Right atrium auricular region (tissue), 2 donors: ENCODE results near the gene MPV17. TPM values are rescaled to one million over a fixed set of nuclear protein-coding genes. Genes with fewer than 3 reads are reported as not detected.
A peak's percentile ranks its signal among the peaks of the same experiment; 100 is the strongest.
"Not testable (repeated sequence)": the region's sequence is repeated elsewhere in the genome, so short reads cannot be mapped to it uniquely, and the experiment has no call there.

Experiments used
- DNase-seq: peaks from one replicate; pipeline ENCODE4 v3.0.0-alpha.2; 2019; ENCODE audit warnings: low spot score
- H3K27ac ChIP-seq, 2 donors: fragments of 200-600 bp; sonication (generic); 1 replicate in 1 of 2; 2 replicates in 1 of 2; pipeline ENCODE4 v1.5.1; 2016 to 2019
- H3K27me3 ChIP-seq, 2 donors: fragments of 200-600 bp; sonication (generic); one replicate each; pipeline versions ENCODE4 v1.5.1 to v1.6.0; 2017 to 2019
- H3K36me3 ChIP-seq: fragments of 200-600 bp; sonication (generic); one replicate; pipeline ENCODE4 v1.5.1; 2016
- H3K4me1 ChIP-seq, 2 donors: fragments of 200-600 bp; sonication (generic); one replicate each; pipeline versions ENCODE4 v1.5.1 to v1.6.0; 2017 to 2019
- H3K4me3 ChIP-seq, 2 donors: fragments of 200-600 bp; sonication (generic); 1 replicate in 1 of 2; 2 replicates in 1 of 2; pipeline ENCODE4 v1.5.1; 2017 to 2019; ENCODE audit warnings: mild to moderate bottlenecking in 1 of 2, moderate library complexity in 1 of 2
- H3K9me3 ChIP-seq, 2 donors: fragments of 200-600 bp; sonication (generic); one replicate each; pipeline ENCODE4 v1.5.1; 2019
- CTCF ChIP-seq, 2 donors: fragments of 200-600 bp; sonication (generic); IDR thresholded peaks; one replicate each; pipeline ENCODE4 v1.5.1; 2019; ENCODE audit warnings: antibody characterized with exemption in 2 of 2
- total RNA-seq, 2 donors: library from RNA; depleted of rRNA; stranded (reverse); fragments of >200 nt; gene quantifications; one replicate each; pipeline ENCODE4 v1.1.0, GENCODE V29; 2016

Gene MPV17
- total RNA-seq, 2 donors from 2014 or later = 73.9 to 74.3 TPM

GRCh38 chr2:27362678-27363420 is 40.0 kb upstream of the MPV17 start:
- Histone ChIP-seq H3K9me3 (no peaks in the 10 kb centered on the region), H3K27ac (no peak overlapping the region), H3K27me3 (no peaks in the 10 kb centered on the region), H3K4me3 (no peak overlapping the region), H3K36me3 (peaks cover 45% of the 10 kb centered on the region), H3K4me1 (peaks cover 0 to 6% of the 10 kb centered on the region in 2 donors)
- TF ChIP-seq CTCF (IDR thresholded peaks at IDR 0.05) = no peak
- DNase-seq = no peak

DNA sequence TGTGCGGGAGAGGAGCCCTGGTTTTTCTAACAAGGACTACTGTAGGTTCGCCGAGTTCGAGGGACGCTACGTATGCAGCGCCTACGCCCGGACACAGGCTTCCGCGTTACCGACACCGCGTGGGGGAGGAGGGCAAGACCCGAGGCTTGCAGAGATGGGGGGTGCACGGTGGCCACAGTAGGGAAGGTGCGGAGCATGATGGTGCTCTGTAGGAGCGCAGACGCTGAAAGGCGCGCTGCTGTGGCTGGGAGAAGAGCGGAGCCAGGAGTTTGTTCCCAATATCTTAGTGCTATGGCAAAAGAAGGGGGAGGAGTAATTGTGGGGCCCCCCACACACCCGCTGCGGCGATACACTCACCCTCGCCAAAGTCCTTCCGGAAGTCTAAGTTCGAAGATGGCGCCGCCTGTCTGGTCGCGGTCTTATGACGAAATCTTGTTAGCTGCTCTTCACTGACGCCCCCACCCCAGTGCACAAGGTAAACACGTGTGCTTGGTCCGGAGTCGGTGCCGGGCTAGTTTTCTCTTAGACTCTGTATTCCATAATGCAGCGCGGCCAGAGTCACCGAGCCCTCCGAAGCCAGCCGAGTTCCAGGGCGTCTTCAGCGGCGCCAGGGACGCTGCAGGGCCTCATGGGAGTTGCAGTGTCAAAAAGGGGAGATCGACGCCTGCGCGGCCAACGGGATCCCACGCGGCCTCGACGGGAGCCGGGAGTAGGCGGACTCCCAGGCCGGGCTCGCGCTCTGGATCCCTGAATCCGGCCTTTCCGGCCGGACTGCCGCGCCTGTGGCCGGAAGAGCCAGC is 33.7 kb upstream of the MPV17 start, which contains the start of gene GTF3C2:
Gene GTF3C2, minus strand, starts transcription at position 383 of the 800 bp plus-strand sequence. CDS start 13,210 bp downstream, outside the sequence.
- peak; percentile 96 for DNase-seq
- Histone ChIP-seq H3K27ac (peak within 1 kb of the TSS; percentile 84 to 85), H3K4me3 (peak within 1 kb of the TSS; percentile 69 to 93), H3K9me3 (no peaks in the 10 kb centered on the region), H3K36me3 (no peaks in the 10 kb centered on the region), H3K27me3 (no peaks in the 10 kb centered on the region), H3K4me1 (peaks cover 0 to 34% of the 10 kb centered on the region in 2 donors)
- peak in 1 of 2 donors; percentile 28 for TF ChIP-seq CTCF (IDR thresholded peaks at IDR 0.05)

GRCh38 chr2:27356056-27356381 is 33.1 kb upstream of the MPV17 start:
- DNase-seq = peak; percentile 64
- Histone ChIP-seq H3K9me3 (no peaks in the 10 kb centered on the region), H3K27me3 (no peaks in the 10 kb centered on the region), H3K27ac (peak overlapping the region; percentile 84 to 85), H3K4me1 (peaks cover 0 to 34% of the 10 kb centered on the region in 2 donors), H3K36me3 (no peaks in the 10 kb centered on the region), H3K4me3 (peak overlapping the region; percentile 69 to 93)
- TF ChIP-seq CTCF (IDR thresholded peaks at IDR 0.05) = no peak

GRCh38 chr2:27354597-27354927 is 31.7 kb upstream of the MPV17 start:
- H3K27me3 ChIP-seq = no peaks in the 10 kb centered on the region
- TF ChIP-seq CTCF (IDR thresholded peaks at IDR 0.05) = no peak
- DNase-seq = no peak
- no peaks in the 10 kb centered on the region for H3K36me3 ChIP-seq
- H3K4me1 ChIP-seq = peaks cover 0 to 34% of the 10 kb centered on the region in 2 donors
- H3K4me3 ChIP-seq = no peak overlapping the region
- no peaks in the 10 kb centered on the region for H3K9me3 ChIP-seq
- H3K27ac ChIP-seq = no peak overlapping the region

- no peaks in the 10 kb centered on the region for H3K9me3 ChIP-seq
- TF ChIP-seq CTCF (IDR thresholded peaks at IDR 0.05) = no peak
- DNase-seq = no peak
- H3K36me3 ChIP-seq = no peaks in the 10 kb centered on the region
- no peak overlapping the region for H3K4me3 ChIP-seq
- no peak overlapping the region for H3K27ac ChIP-seq
- peaks cover 0 to 34% of the 10 kb centered on the region in 2 donors for H3K4me1 ChIP-seq
- H3K27me3 ChIP-seq = no peaks in the 10 kb centered on the region
Observed at GRCh38 chr2:27353762-27354596, 31.1 kb upstream of the MPV17 start.

GRCh38 chr2:27353386-27353761 is 30.5 kb upstream of the MPV17 start:
- not testable (repeated sequence) for H3K27me3 ChIP-seq, DNase-seq, H3K27ac ChIP-seq, H3K4me3 ChIP-seq, H3K36me3 ChIP-seq, H3K9me3 ChIP-seq
- H3K4me1 ChIP-seq = peaks cover 0 to 33% of the 10 kb centered on the region in 2 donors
